H9 (cell line): ENCODE data around the gene DTNA. TPM values are rescaled to one million over a fixed set of nuclear protein-coding genes. Genes with fewer than 3 reads are reported as not detected.

Experiments
- DNase-seq: peaks from one replicate; pipeline ENCODE4 v3.0.0-alpha.2; 2017
- H2AFZ ChIP-seq: one replicate; pipeline ENCODE4 v1.6.1; 2013; ENCODE audit warnings: mild to moderate bottlenecking, low read length, control low read depth, moderate library complexity
- H2AK5ac ChIP-seq: 2 replicates; pipeline ENCODE4 v1.6.1; 2013; ENCODE audit warnings: low read length, control low read depth, mixed read lengths; ENCODE audit not compliant: insufficient read length
- H2BK120ac ChIP-seq: one replicate; pipeline ENCODE4 v1.6.1; 2013; ENCODE audit warnings: low read depth, mild to moderate bottlenecking, low read length, control low read depth, inconsistent platforms; ENCODE audit not compliant: poor library complexity, severe bottlenecking
- H2BK12ac ChIP-seq: 2 replicates; pipeline ENCODE4 v1.6.1; 2013; ENCODE audit warnings: low read length, control low read depth, mixed read lengths, low read depth; ENCODE audit not compliant: insufficient read length
- H2BK15ac ChIP-seq: 2 replicates; pipeline ENCODE4 v1.6.1; 2013; ENCODE audit warnings: low read depth, low read length, control low read depth
- H2BK20ac ChIP-seq: one replicate; pipeline ENCODE4 v1.6.1; 2013; ENCODE audit warnings: low read depth, mild to moderate bottlenecking, low read length, control low read depth, inconsistent platforms; ENCODE audit not compliant: poor library complexity, severe bottlenecking
- H2BK5ac ChIP-seq: 2 replicates; pipeline ENCODE4 v1.6.1; 2013; ENCODE audit warnings: low read length, control low read depth, mixed read lengths; ENCODE audit not compliant: insufficient read length
- H3K14ac ChIP-seq: 2 replicates; pipeline ENCODE4 v1.6.1; 2013; ENCODE audit warnings: low read length, control low read depth; ENCODE audit not compliant: insufficient read depth
- H3K18ac ChIP-seq: 2 replicates; pipeline ENCODE4 v1.6.1; 2013; ENCODE audit warnings: low read depth, mild to moderate bottlenecking, mixed read lengths, low read length, control low read depth; ENCODE audit not compliant: insufficient read length
- H3K23ac ChIP-seq: 2 replicates; pipeline ENCODE4 v1.6.1; 2013; ENCODE audit warnings: low read length, control low read depth, mixed read lengths, low read depth; ENCODE audit not compliant: insufficient read length
- H3K23me2 ChIP-seq: 2 replicates; pipeline ENCODE4 v1.6.1; 2013; ENCODE audit warnings: low read depth, mild to moderate bottlenecking, mixed read lengths, low read length, control low read depth; ENCODE audit not compliant: insufficient read length, poor library complexity, severe bottlenecking
- H3K27ac ChIP-seq: 2 replicates; pipeline ENCODE4 v1.5.1; 2013; ENCODE audit warnings: low read length, control low read depth, mixed read lengths, low read depth; ENCODE audit not compliant: insufficient read length
- H3K27me3 ChIP-seq: 2 replicates; pipeline ENCODE4 v1.6.1; 2013; ENCODE audit warnings: low read length, control low read depth, inconsistent platforms; ENCODE audit not compliant: insufficient read depth
- H3K4ac ChIP-seq: 2 replicates; pipeline ENCODE4 v1.6.1; 2013; ENCODE audit warnings: low read depth, mild to moderate bottlenecking, control low read depth, inconsistent platforms, low read length, moderate library complexity
- H3K4me1 ChIP-seq: 2 replicates; pipeline ENCODE4 v1.6.1; 2013; ENCODE audit warnings: low read length, control low read depth, inconsistent platforms; ENCODE audit not compliant: insufficient read depth
- H3K4me2 ChIP-seq: 2 replicates; pipeline ENCODE4 v1.6.1; 2013; ENCODE audit warnings: low read length, control low read depth, mixed read lengths; ENCODE audit not compliant: insufficient read length, insufficient read depth
- H3K56ac ChIP-seq: 2 replicates; pipeline ENCODE4 v1.6.1; 2013; ENCODE audit warnings: low read depth, mild to moderate bottlenecking, mixed read lengths, low read length, control low read depth; ENCODE audit not compliant: insufficient read length
- H3K79me1 ChIP-seq: 2 replicates; pipeline ENCODE4 v1.6.1; 2013; ENCODE audit warnings: low read depth, mild to moderate bottlenecking, moderate library complexity, low read length, control low read depth, inconsistent platforms; ENCODE audit not compliant: insufficient read depth, poor library complexity, severe bottlenecking
- H3K79me2 ChIP-seq: 2 replicates; pipeline ENCODE4 v1.6.1; 2013; ENCODE audit warnings: low read length, control low read depth, inconsistent platforms; ENCODE audit not compliant: insufficient read depth
- H3K9ac ChIP-seq: 2 replicates; pipeline ENCODE4 v1.6.1; 2013; ENCODE audit warnings: low read length, control low read depth, mixed read lengths; ENCODE audit not compliant: insufficient read length; ENCODE audit errors: extremely low read depth
- H3K9me3 ChIP-seq: one replicate; pipeline ENCODE4 v1.6.1; 2013; ENCODE audit warnings: low read depth, low read length, inconsistent platforms; ENCODE audit not compliant: control insufficient read depth
- H3T11ph ChIP-seq: one replicate; pipeline ENCODE4 v1.6.1; 2013; ENCODE audit warnings: mild to moderate bottlenecking, low read length, control low read depth, inconsistent platforms
- H4K20me1 ChIP-seq: one replicate; pipeline ENCODE4 v1.6.1; 2013; ENCODE audit not compliant: control insufficient read depth, insufficient read length, insufficient read depth
- H4K5ac ChIP-seq: 2 replicates; pipeline ENCODE4 v1.6.1; 2013; ENCODE audit warnings: low read depth, mild to moderate bottlenecking, mixed read lengths, low read length, control low read depth; ENCODE audit not compliant: insufficient read length
- H4K8ac ChIP-seq: replicated peaks from 2 replicates; pipeline ENCODE4 v1.6.1; 2013; ENCODE audit warnings: low read length, control low read depth, mixed read lengths, low read depth; ENCODE audit not compliant: insufficient read length
- H4K91ac ChIP-seq: 2 replicates; pipeline ENCODE4 v1.6.1; 2013; ENCODE audit warnings: low read depth, mild to moderate bottlenecking, moderate library complexity, mixed read lengths, low read length, control low read depth; ENCODE audit not compliant: insufficient read length
- H3K27ac Mint-ChIP-seq, 3 experiments: 2 replicates in 2 of 3; 3 replicates in 1 of 3; pipeline ENCODE4 v1.8.0; 2020 to 2021; ENCODE audit warnings: mixed read lengths in 3 of 3, mild to moderate bottlenecking in 1 of 3, moderate library complexity in 1 of 3
- H3K27me3 Mint-ChIP-seq: 2 replicates; pipeline ENCODE4 v1.8.0; 2021; ENCODE audit warnings: low read depth, mild to moderate bottlenecking, moderate library complexity, mixed read lengths
- H3K36me3 Mint-ChIP-seq, 3 experiments: 2 replicates in 2 of 3; 3 replicates in 1 of 3; pipeline ENCODE4 v1.8.0; 2020 to 2021; ENCODE audit warnings: low read depth in 3 of 3, mixed read lengths in 3 of 3; ENCODE audit not compliant: insufficient read depth in 1 of 3
- H3K4me1 Mint-ChIP-seq, 2 experiments: 2 replicates each; pipeline ENCODE4 v1.8.0; 2020; ENCODE audit warnings: mixed read lengths in 2 of 2
- H3K4me3 Mint-ChIP-seq, 2 experiments: 2 replicates in 1 of 2; 3 replicates in 1 of 2; pipeline ENCODE4 v1.8.0; 2020 to 2021; ENCODE audit warnings: mild to moderate bottlenecking in 2 of 2, mixed read lengths in 2 of 2, moderate library complexity in 1 of 2
- H3K9me3 Mint-ChIP-seq, 2 experiments: 2 replicates in 1 of 2; 3 replicates in 1 of 2; pipeline ENCODE4 v1.8.0; 2020; ENCODE audit warnings: mild to moderate bottlenecking in 2 of 2, mixed read lengths in 2 of 2, moderate library complexity in 1 of 2
- CTCF ChIP-seq: fragments of 200-600 bp; sonication (generic); conservative IDR thresholded peaks from 3 replicates; pipeline ENCODE4 v1.8.0; 2021; ENCODE audit warnings: antibody characterized with exemption, mild to moderate bottlenecking
- WGBS: extraction: QIAGEN DNeasy Blood & Tissue Kit; methylation state at CpG from one replicate; pipeline ENCODE4 v1.1.7; 2013; ENCODE audit warnings: missing lambda C conversion rate, low lambda C conversion rate, mixed read lengths; ENCODE audit not compliant: insufficient read length; ENCODE audit errors: extremely low coverage; 5-methylcytosine and 5-hydroxymethylcytosine counted together
- total RNA-seq: library from RNA; stranded (reverse); gene quantifications from 2 replicates; pipeline ENCODE4 v1.2.1, GENCODE V29; 2021

The DTNA gene
- total RNA-seq, 1 experiment from 2014 or later = 25.5 TPM

DNA sequence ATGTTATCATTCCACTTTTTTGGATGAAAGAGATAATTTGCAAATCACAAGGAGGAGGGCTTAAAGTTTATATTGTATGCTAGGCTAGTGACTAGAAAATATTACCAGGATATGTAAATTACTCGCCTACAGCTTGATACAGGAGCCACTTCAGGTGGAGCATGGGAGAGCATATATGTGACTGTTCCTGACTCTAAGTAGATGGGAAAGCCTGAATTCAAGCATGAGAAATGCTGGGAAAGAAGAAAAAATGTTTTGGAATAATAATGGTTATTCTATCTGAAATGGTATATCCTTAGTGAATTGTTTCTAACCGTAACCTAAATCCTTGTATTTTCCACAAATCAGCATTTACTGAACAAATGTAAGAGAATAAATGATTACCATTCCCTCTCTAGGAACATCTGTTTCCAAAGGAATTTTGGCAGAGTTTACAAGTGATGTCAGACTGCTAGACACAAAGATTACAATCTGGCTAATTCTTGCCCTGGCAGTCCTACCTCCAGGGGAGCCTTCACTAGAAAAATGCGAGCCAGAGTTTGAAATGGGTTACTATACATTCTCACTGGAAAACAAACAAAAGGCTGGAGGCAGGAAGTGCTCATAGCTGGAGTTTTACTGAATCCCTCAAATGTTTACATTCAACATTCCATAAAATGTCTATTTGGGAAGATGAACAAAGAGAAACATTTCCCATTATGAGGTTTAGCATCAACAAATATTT lies 201.7 kb downstream of the DTNA start:
- no peaks in the 10 kb centered on the region for H3K9me3 ChIP-seq
- H4K20me1 ChIP-seq = no peaks in the 10 kb centered on the region
- H2BK12ac ChIP-seq = no peak overlapping the region
- H2AFZ ChIP-seq = no peak overlapping the region
- no peak overlapping the region for H3K4ac ChIP-seq
- H3K9ac ChIP-seq = no peak overlapping the region
- no peaks in the 10 kb centered on the region for H3K79me1 ChIP-seq
- no peaks in the 10 kb centered on the region for H3K27me3 ChIP-seq
- no peak overlapping the region for H3K27ac ChIP-seq
- H4K91ac ChIP-seq = no peak overlapping the region
- no peak overlapping the region for H3K18ac ChIP-seq
- Mint-ChIP-seq H3K27me3 (no peaks in the 10 kb centered on the region), H3K4me1 (0 out of 4 replicates have a peak, but pooled peaks cover 0 to 2% of the 10 kb centered on the region in 2 experiments), H3K36me3 (peaks cover 0 to 5% (median 0%) of the 10 kb centered on the region in 3 experiments; a peak in 4 of 7 replicates), H3K4me3 (no peak overlapping the region), H3K9me3 (peaks cover under 1% of the 10 kb centered on the region in 2 experiments; a peak in 3 of 5 replicates), H3K27ac (no peak overlapping the region)
- no peak overlapping the region for H3K56ac ChIP-seq
- no peak for DNase-seq
- no peaks in the 10 kb centered on the region for H3K4me1 ChIP-seq
- H2BK20ac ChIP-seq = no peak overlapping the region
- no peaks in the 10 kb centered on the region for H3K23me2 ChIP-seq
- H2BK120ac ChIP-seq = no peak overlapping the region
- no peak overlapping the region for H2AK5ac ChIP-seq
- no peak overlapping the region for H3K23ac ChIP-seq
- H2BK5ac ChIP-seq = no peak overlapping the region
- no peak overlapping the region for H3K4me2 ChIP-seq
- H4K8ac ChIP-seq = no peak overlapping the region
- H3T11ph ChIP-seq = no peak overlapping the region
- no peak overlapping the region for H2BK15ac ChIP-seq
- H4K5ac ChIP-seq = no peak overlapping the region
- no CpG with 5 or more reads among the region's 3 CpGs for WGBS
- no peak overlapping the region for H3K14ac ChIP-seq
- TF ChIP-seq CTCF = no peak
- no peaks in the 10 kb centered on the region for H3K79me2 ChIP-seq
